WTC11 (cell line): Measurements from ENCODE around the gene ZNF732. TPM values are rescaled to one million over a fixed set of nuclear protein-coding genes. Genes with fewer than 3 reads are reported as not detected.

Experiments
- ATAC-seq: fragments of 200-7000 bp; cut with Tn5 transposase; 2 replicates; pipeline ENCODE4 v1.10.0; 2021; ENCODE audit warnings: mild to moderate bottlenecking, moderate library complexity
- CTCF ChIA-PET: fragments of 300-600 bp; sonication (Branson Sonifier 250); formaldehyde crosslinking; loops from one replicate; lab custom pipeline; 2021; ENCODE audit warnings: antibody characterized with exemption; lab: Charles Lee
- POLR2A ChIA-PET: fragments of 350-600 bp; sonication (Branson Sonifier 250); formaldehyde crosslinking; loops from one replicate; lab custom pipeline; 2021; ENCODE audit warnings: antibody characterized with exemption; lab: Charles Lee
- DNase-seq: peaks from one replicate; pipeline ENCODE4 v3.0.0; 2021; ENCODE audit warnings: low spot score
- H3K27ac Mint-ChIP-seq: 2 replicates; pipeline ENCODE4 v1.8.0; 2021; ENCODE audit warnings: mixed read lengths
- H3K27me3 Mint-ChIP-seq: 2 replicates; pipeline ENCODE4 v1.8.0; 2021; ENCODE audit warnings: low read depth, mild to moderate bottlenecking, moderate library complexity, mixed read lengths
- H3K36me3 Mint-ChIP-seq: 2 replicates; pipeline ENCODE4 v1.8.0; 2021; ENCODE audit warnings: mixed read lengths
- H3K4me1 Mint-ChIP-seq: 2 replicates; pipeline ENCODE4 v1.8.0; 2022; ENCODE audit warnings: mixed read lengths
- H3K4me3 Mint-ChIP-seq: 2 replicates; pipeline ENCODE4 v1.8.0; 2021; ENCODE audit warnings: mild to moderate bottlenecking, moderate library complexity, mixed read lengths
- H3K9me3 Mint-ChIP-seq: 2 replicates; pipeline ENCODE4 v1.8.0; 2021; ENCODE audit warnings: mixed read lengths
- ARID4B ChIP-seq: sonication (generic); formaldehyde crosslinking; IDR thresholded peaks from 2 replicates; pipeline ENCODE4 v1.8.0; 2023; ENCODE audit warnings: missing genetic modification reagents, mild to moderate bottlenecking, borderline replicate concordance
- CDX4 ChIP-seq: fragments of 250-450 bp; sonication (Bioruptor Pico); IDR thresholded peaks from 2 replicates; pipeline ENCODE4 v1.9.0; 2021; ENCODE audit warnings: moderate library complexity, mild to moderate bottlenecking, inconsistent platforms, borderline replicate concordance
- E2F1 ChIP-seq: sonication (generic); formaldehyde crosslinking; IDR thresholded peaks from 2 replicates; pipeline ENCODE4 v1.8.0; 2022; ENCODE audit warnings: mild to moderate bottlenecking, missing genetic modification reagents
- FOXP1 ChIP-seq: sonication (generic); formaldehyde crosslinking; IDR thresholded peaks from 2 replicates; pipeline ENCODE4 v1.8.0; 2022; ENCODE audit warnings: missing genetic modification reagents, mild to moderate bottlenecking, moderate library complexity, borderline replicate concordance
- GRHL2 ChIP-seq: fragments of 250-450 bp; sonication (Bioruptor Pico); IDR thresholded peaks from 2 replicates; pipeline ENCODE4 v1.8.0; 2022; ENCODE audit warnings: mild to moderate bottlenecking, moderate library complexity; ENCODE audit not compliant: insufficient replicate concordance, severe bottlenecking
- MXD4 ChIP-seq: fragments of 250-450 bp; sonication (Bioruptor Pico); IDR thresholded peaks from 2 replicates; pipeline ENCODE4 v1.8.0; 2021; ENCODE audit warnings: mild to moderate bottlenecking, moderate library complexity, borderline replicate concordance
- NR1H2 ChIP-seq: sonication (generic); formaldehyde crosslinking; IDR thresholded peaks from 2 replicates; pipeline ENCODE4 v1.9.0; 2021; ENCODE audit warnings: mild to moderate bottlenecking, moderate library complexity, missing genetic modification reagents
- NR3C1 ChIP-seq: sonication (generic); formaldehyde crosslinking; conservative IDR thresholded peaks from 2 replicates; pipeline ENCODE4 v1.8.1; 2023; ENCODE audit warnings: low read depth, mild to moderate bottlenecking, missing genetic modification reagents
- SMAD3 ChIP-seq: sonication (generic); formaldehyde crosslinking; IDR thresholded peaks from 2 replicates; pipeline ENCODE4 v1.8.0; 2022; ENCODE audit warnings: missing genetic modification reagents, mild to moderate bottlenecking, borderline replicate concordance
- TCF7 ChIP-seq: sonication (generic); formaldehyde crosslinking; IDR thresholded peaks from 2 replicates; pipeline ENCODE4 v1.8.0; 2022; ENCODE audit warnings: mild to moderate bottlenecking, low read depth, missing genetic modification reagents, moderate library complexity
- USF2 ChIP-seq: sonication (generic); formaldehyde crosslinking; IDR thresholded peaks from 2 replicates; pipeline ENCODE4 v1.8.1; 2023; ENCODE audit warnings: mild to moderate bottlenecking, missing genetic modification reagents, moderate library complexity
- ZNF138 ChIP-seq: sonication (generic); formaldehyde crosslinking; conservative IDR thresholded peaks from 2 replicates; pipeline ENCODE4 v1.8.1; 2022; ENCODE audit warnings: mild to moderate bottlenecking, moderate library complexity, missing genetic modification reagents
- ZNF232 ChIP-seq: sonication (generic); formaldehyde crosslinking; IDR thresholded peaks from 2 replicates; pipeline ENCODE4 v1.8.0; 2022; ENCODE audit warnings: mild to moderate bottlenecking, missing genetic modification reagents
- ZNF263 ChIP-seq: sonication (generic); formaldehyde crosslinking; IDR thresholded peaks from 2 replicates; pipeline ENCODE4 v1.8.1; 2022; ENCODE audit warnings: low read depth, mild to moderate bottlenecking, moderate library complexity, missing genetic modification reagents
- ZNF425 ChIP-seq: fragments of 250-450 bp; sonication (Bioruptor Pico); conservative IDR thresholded peaks from 2 replicates; pipeline ENCODE4 v1.9.0; 2021; ENCODE audit warnings: mild to moderate bottlenecking
- ZSCAN18 ChIP-seq: fragments of 250-450 bp; sonication (Bioruptor Pico); IDR thresholded peaks from 2 replicates; pipeline ENCODE4 v2.1.2; 2022; ENCODE audit warnings: mild to moderate bottlenecking, moderate library complexity
- total RNA-seq: library from RNA; stranded (reverse); gene quantifications from 3 replicates; pipeline ENCODE4 v1.2.3, GENCODE V29; 2021

ZNF732 gene
- total RNA-seq, 1 experiment from 2014 or later, result 33.8 TPM

- TF ChIP-seq GRHL2 (CRISPR knock-in tag) (no peak), MXD4 (CRISPR knock-in tag) (no peak), NR3C1 (CRISPR knock-in tag) (no peak), ZNF232 (CRISPR knock-in tag) (no peak), USF2 (CRISPR knock-in tag) (no peak), ZNF263 (CRISPR knock-in tag) (no peak), CDX4 (no peak)
- TF ChIP-seq, all 79 proteins: peak for 0
Measured at GRCh38 chr4:288891-289290, 16.4 kb downstream of the ZNF732 start (continued).

- ChIA-PET CTCF (no interaction called here), POLR2A (no interaction called here)
- H3K36me3 Mint-ChIP-seq, result peaks cover 97% of the 10 kb centered on the region
- H3K27me3 Mint-ChIP-seq, result peaks cover 22% of the 10 kb centered on the region
- H3K4me1 Mint-ChIP-seq, result peaks cover 10% of the 10 kb centered on the region
- ATAC-seq, result no peak
- H3K27ac Mint-ChIP-seq, result no peak overlapping the region
- no peak overlapping the region for H3K4me3 Mint-ChIP-seq
- TF ChIP-seq ZNF425 (CRISPR knock-in tag), result no peak
- no peak for TF ChIP-seq FOXP1 (CRISPR knock-in tag)
- TF ChIP-seq ZNF263 (CRISPR knock-in tag), result no peak
- TF ChIP-seq SMAD3 (CRISPR knock-in tag), result no peak
- TF ChIP-seq MXD4 (CRISPR knock-in tag), result no peak
- no peak for TF ChIP-seq ZSCAN18 (CRISPR knock-in tag)
- TF ChIP-seq NR1H2 (CRISPR knock-in tag), result no peak
- TF ChIP-seq ZNF138 (CRISPR knock-in tag), result no peak
- no peak for TF ChIP-seq ARID4B (CRISPR knock-in tag)
- TF ChIP-seq E2F1 (CRISPR knock-in tag), result no peak
- TF ChIP-seq TCF7, result no peak
- H3K9me3 Mint-ChIP-seq, result peaks cover 92% of the 10 kb centered on the region
- no peak for DNase-seq
Measured at GRCh38 chr4:273309-274017, 31.8 kb downstream of the ZNF732 start.
